ENCODE results near the gene KRABD2.

Gene KRABD2

GRCh38 chr17:8362651-8363332, 13.7 kb downstream of the KRABD2 start:
- H3K4me1 ChIP-seq (ENCODE audit: insufficient read depth, low read length, poor library complexity, severe bottlenecking), result peaks cover 31% of the 10 kb centered on the region
- intact Hi-C loops (cut with micrococcal nuclease; ENCODE audit: unreplicated experiment), result no loop called here
- no peak for DNase-seq (ENCODE audit: low spot score)
- TF ChIP-seq CTCF (conservative IDR thresholded peaks at IDR 0.05; ENCODE audit: low read depth, low read length) (no peak), EZH2 (IDR thresholded peaks at IDR 0.05; ENCODE audit: borderline replicate concordance, low read depth, low read length, poor library complexity, severe bottlenecking) (no peak)
- no peak overlapping the region for H3K27ac ChIP-seq (ENCODE audit: low read depth, low read length, poor library complexity, severe bottlenecking)
- no peaks in the 10 kb centered on the region for H3K9me3 ChIP-seq (ENCODE audit: low read depth, low read length, poor library complexity, severe bottlenecking)
- no peaks in the 10 kb centered on the region for H3K27me3 ChIP-seq (replicated peaks; ENCODE audit: insufficient read depth, low read depth, low read length, poor library complexity)
- POLR2A ChIA-PET (ENCODE audit: low non-redundant PET), result no interaction called here
- H3K36me3 ChIP-seq (ENCODE audit: insufficient read depth, low read length, poor library complexity, severe bottlenecking), result no peaks in the 10 kb centered on the region
- no TSS peak for BruUV-seq (replicated peaks)
- CTCF ChIA-PET, result interaction anchor here (0.6 kb wide), 1 partner anchor 46 kb away, joined by 3 read pairs; no protein-coding TSS in a partner anchor
- no peak overlapping the region for H3K4me3 ChIP-seq (ENCODE audit: low read depth, low read length, poor library complexity, severe bottlenecking)

GRCh38 chr17:8360751-8361150, 15.8 kb downstream of the KRABD2 start:
- no peaks in the 10 kb centered on the region for H3K36me3 ChIP-seq (ENCODE audit: insufficient read depth, low read length, poor library complexity, severe bottlenecking)
- peaks cover 31% of the 10 kb centered on the region for H3K4me1 ChIP-seq (ENCODE audit: insufficient read depth, low read length, poor library complexity, severe bottlenecking)
- BruUV-seq (replicated peaks), result no TSS peak
- intact Hi-C loops (cut with micrococcal nuclease; ENCODE audit: unreplicated experiment), result no loop called here
- H3K27ac ChIP-seq (ENCODE audit: low read depth, low read length, poor library complexity, severe bottlenecking), result peak overlapping the region; percentile 75
- CTCF ChIA-PET, result no interaction called here
- no peaks in the 10 kb centered on the region for H3K9me3 ChIP-seq (ENCODE audit: low read depth, low read length, poor library complexity, severe bottlenecking)
- TF ChIP-seq EZH2 (IDR thresholded peaks at IDR 0.05; ENCODE audit: borderline replicate concordance, low read depth, low read length, poor library complexity, severe bottlenecking), result no peak
- TF ChIP-seq CTCF (conservative IDR thresholded peaks at IDR 0.05; ENCODE audit: low read depth, low read length), result no peak
- no peaks in the 10 kb centered on the region for H3K27me3 ChIP-seq (replicated peaks; ENCODE audit: insufficient read depth, low read depth, low read length, poor library complexity)
- POLR2A ChIA-PET (ENCODE audit: low non-redundant PET), result no interaction called here
- no peak for DNase-seq (ENCODE audit: low spot score)
- H3K4me3 ChIP-seq (ENCODE audit: low read depth, low read length, poor library complexity, severe bottlenecking), result peak overlapping the region; percentile 6

- Histone ChIP-seq H3K27ac (ENCODE audit: low read depth, low read length, poor library complexity, severe bottlenecking) (peak overlapping the region; percentile 75), H3K4me3 (ENCODE audit: low read depth, low read length, poor library complexity, severe bottlenecking) (peak overlapping the region; percentile 11), H3K36me3 (ENCODE audit: insufficient read depth, low read length, poor library complexity, severe bottlenecking) (no peaks in the 10 kb centered on the region), H3K9me3 (ENCODE audit: low read depth, low read length, poor library complexity, severe bottlenecking) (no peaks in the 10 kb centered on the region), H3K27me3 (replicated peaks; ENCODE audit: insufficient read depth, low read depth, low read length, poor library complexity) (no peaks in the 10 kb centered on the region), H3K4me1 (ENCODE audit: insufficient read depth, low read length, poor library complexity, severe bottlenecking) (peaks cover 31% of the 10 kb centered on the region)
- BruUV-seq (replicated peaks), result no TSS peak
- peak; percentile 54 for DNase-seq (ENCODE audit: low spot score)
- intact Hi-C loops (cut with micrococcal nuclease; ENCODE audit: unreplicated experiment), result no loop called here
- CTCF ChIA-PET, result no interaction called here
- no peak for TF ChIP-seq CTCF (conservative IDR thresholded peaks at IDR 0.05; ENCODE audit: low read depth, low read length)
- TF ChIP-seq EZH2 (IDR thresholded peaks at IDR 0.05; ENCODE audit: borderline replicate concordance, low read depth, low read length, poor library complexity, severe bottlenecking), result no peak
- POLR2A ChIA-PET (ENCODE audit: low non-redundant PET), result interaction anchor here (0.6 kb wide), 2 partner anchors 175 to 515 kb away, joined by 3 to 7 read pairs; no protein-coding TSS in a partner anchor
Observed at GRCh38 chr17:8360260-8360659, 16.2 kb downstream of the KRABD2 start.
